Activated naive CD4-positive, alpha-beta T cell treated with anti-CD3 and anti-CD28 coated beads for 36 hours (primary cell): ENCODE data around the gene WNT7A. TPM values are rescaled to one million over a fixed set of nuclear protein-coding genes. Genes with fewer than 3 reads are reported as not detected.
A peak's percentile ranks its signal among the peaks of the same experiment; 100 is the strongest.

ENCODE experiments used
- CTCF ChIA-PET: fragments of 350-600 bp; sonication (Branson Sonifier 250); formaldehyde crosslinking; loops from one replicate; lab custom pipeline; 2021; ENCODE audit warnings: antibody characterized with exemption; lab: Charles Lee
- DNase-seq: peaks from one replicate; pipeline ENCODE4 v3.0.0-alpha.2; 2020
- H3K27ac Mint-ChIP-seq: one replicate; pipeline ENCODE4 v1.8.0; 2021; ENCODE audit warnings: mild to moderate bottlenecking, mixed read lengths
- H3K27me3 Mint-ChIP-seq: one replicate; pipeline ENCODE4 v1.8.0; 2021; ENCODE audit warnings: low read depth, mixed read lengths
- H3K36me3 Mint-ChIP-seq: one replicate; pipeline ENCODE4 v1.8.0; 2021; ENCODE audit warnings: low read depth, mixed read lengths
- H3K4me1 Mint-ChIP-seq: one replicate; pipeline ENCODE4 v1.8.0; 2021; ENCODE audit warnings: low read depth, mixed read lengths
- H3K4me3 Mint-ChIP-seq: one replicate; pipeline ENCODE4 v1.8.0; 2021; ENCODE audit warnings: mild to moderate bottlenecking, moderate library complexity, mixed read lengths
- H3K9me3 Mint-ChIP-seq: one replicate; pipeline ENCODE4 v1.8.0; 2021; ENCODE audit warnings: mixed read lengths
- intact Hi-C: fragments of 100-400 bp; cut with micrococcal nuclease; formaldehyde crosslinking; loops from one replicate; pipeline ENCODE4 v1.15.1; 2023
- total RNA-seq, 2 experiments: library from RNA; stranded (reverse); gene quantifications; one replicate each; pipeline ENCODE4 v1.2.3, GENCODE V29; 2021

The WNT7A gene
- total RNA-seq, 2 experiments from 2014 or later: 0.07 to 0.10 TPM

- CTCF ChIA-PET: interaction anchor here (1.0 to 17.1 kb wide), 3 partner anchors 13 to 284 kb away, joined by 3 to 459 read pairs (median 4); partner anchors contain the start of gene XPC
- Mint-ChIP-seq H3K4me3 (no peak overlapping the region), H3K27ac (no peak overlapping the region), H3K4me1 (peaks cover 25% of the 10 kb centered on the region), H3K9me3 (peaks cover 15% of the 10 kb centered on the region), H3K36me3 (peaks cover 5% of the 10 kb centered on the region), H3K27me3 (no peaks in the 10 kb centered on the region)
- intact Hi-C loops: loop anchor here (2.0 to 5.0 kb wide), 2 partner anchors 412 to 539 kb away; partner anchors contain the start of gene HDAC11
- DNase-seq: no peak
Measured at GRCh38 chr3:13894096-13894806, 14.4 kb upstream of the WNT7A start.

GRCh38 chr3:13892304-13892703 lies 12.4 kb upstream of the WNT7A start:
- Mint-ChIP-seq H3K27ac (peak overlapping the region; percentile 83), H3K9me3 (peaks cover 3% of the 10 kb centered on the region), H3K27me3 (no peaks in the 10 kb centered on the region), H3K36me3 (no peaks in the 10 kb centered on the region), H3K4me1 (peaks cover 25% of the 10 kb centered on the region), H3K4me3 (no peak overlapping the region)
- intact Hi-C loops: loop anchor here (5.0 kb wide), 1 partner anchor 410 kb away; the partner anchor contains the start of gene HDAC11
- CTCF ChIA-PET: interaction anchor here (3.4 to 17.1 kb wide), 2 partner anchors 12 to 237 kb away, joined by 23 to 459 read pairs; partner anchors contain the start of gene WNT7A
- DNase-seq: no peak

GRCh38 chr3:13891492-13892073 lies 11.7 kb upstream of the WNT7A start:
- CTCF ChIA-PET: interaction anchor here (3.4 to 17.1 kb wide), 2 partner anchors 11 to 237 kb away, joined by 23 to 459 read pairs; partner anchors contain the start of gene WNT7A
- Mint-ChIP-seq H3K4me3 (no peak overlapping the region), H3K27me3 (no peaks in the 10 kb centered on the region), H3K9me3 (peaks cover 3% of the 10 kb centered on the region), H3K36me3 (no peaks in the 10 kb centered on the region), H3K4me1 (peaks cover 25% of the 10 kb centered on the region), H3K27ac (peak overlapping the region; percentile 83)
- peak; percentile 34 for DNase-seq
- intact Hi-C loops: loop anchor here (5.0 kb wide), 1 partner anchor 409 kb away; the partner anchor contains the start of gene HDAC11

- Mint-ChIP-seq H3K4me1 (peaks cover 22% of the 10 kb centered on the region), H3K27ac (peak overlapping the region; percentile 83), H3K4me3 (no peak overlapping the region), H3K27me3 (no peaks in the 10 kb centered on the region), H3K9me3 (peaks cover 3% of the 10 kb centered on the region), H3K36me3 (no peaks in the 10 kb centered on the region)
- intact Hi-C loops: loop anchor here (5.0 kb wide), 1 partner anchor 409 kb away; the partner anchor contains the start of gene HDAC11
- no peak for DNase-seq
- CTCF ChIA-PET: interaction anchor here (3.4 to 17.1 kb wide), 2 partner anchors 10 to 236 kb away, joined by 23 to 459 read pairs; partner anchors contain the start of gene WNT7A
Measured at GRCh38 chr3:13891017-13891392, 11.1 kb upstream of the WNT7A start.

- Mint-ChIP-seq H3K4me1 (peaks cover 20% of the 10 kb centered on the region), H3K36me3 (no peaks in the 10 kb centered on the region), H3K4me3 (no peak overlapping the region), H3K27me3 (no peaks in the 10 kb centered on the region), H3K27ac (peak overlapping the region; percentile 83), H3K9me3 (peaks cover 3% of the 10 kb centered on the region)
- CTCF ChIA-PET: interaction anchor here (0.6 to 17.1 kb wide), 3 partner anchors 10 to 407 kb away, joined by 3 to 459 read pairs (median 23); partner anchors contain the start of gene WNT7A
- intact Hi-C loops: loop anchor here (5.0 kb wide), 1 partner anchor 408 kb away; the partner anchor contains the start of gene HDAC11
- DNase-seq: peak; percentile 72
Measured at GRCh38 chr3:13890377-13891016, 10.6 kb upstream of the WNT7A start.

- H3K4me3 Mint-ChIP-seq: no peak overlapping the region
- CTCF ChIA-PET: interaction anchor here (0.6 to 17.1 kb wide), 5 partner anchors 8 to 802 kb away, joined by 3 to 459 read pairs (median 3); partner anchors contain the start of gene WNT7A
- intact Hi-C loops: no loop called here
- H3K27ac Mint-ChIP-seq: no peak overlapping the region
- H3K9me3 Mint-ChIP-seq: peaks cover 3% of the 10 kb centered on the region
- no peaks in the 10 kb centered on the region for H3K36me3 Mint-ChIP-seq
- no peak for DNase-seq
- peaks cover 20% of the 10 kb centered on the region for H3K4me1 Mint-ChIP-seq
- H3K27me3 Mint-ChIP-seq: no peaks in the 10 kb centered on the region
Measured at GRCh38 chr3:13888576-13888975, 8.7 kb upstream of the WNT7A start.

- intact Hi-C loops: no loop called here
- DNase-seq: no peak
- Mint-ChIP-seq H3K9me3 (peaks cover 3% of the 10 kb centered on the region), H3K4me1 (peaks cover 20% of the 10 kb centered on the region), H3K27ac (no peak overlapping the region), H3K27me3 (no peaks in the 10 kb centered on the region), H3K36me3 (no peaks in the 10 kb centered on the region), H3K4me3 (no peak overlapping the region)
- CTCF ChIA-PET: interaction anchor here (0.6 to 17.1 kb wide), 5 partner anchors 9 to 801 kb away, joined by 3 to 459 read pairs (median 6); no protein-coding TSS in a partner anchor
Measured at GRCh38 chr3:13887495-13888300, 7.8 kb upstream of the WNT7A start.

GRCh38 chr3:13886593-13887129 lies 6.8 kb upstream of the WNT7A start:
- Mint-ChIP-seq H3K4me3 (no peak overlapping the region), H3K9me3 (no peaks in the 10 kb centered on the region), H3K27me3 (peaks cover 2% of the 10 kb centered on the region), H3K27ac (no peak overlapping the region), H3K4me1 (peaks cover 14% of the 10 kb centered on the region), H3K36me3 (no peaks in the 10 kb centered on the region)
- intact Hi-C loops: no loop called here
- DNase-seq: no peak
- CTCF ChIA-PET: interaction anchor here (0.6 to 17.1 kb wide), 6 partner anchors 10 to 782 kb away, joined by 3 to 459 read pairs (median 5); no protein-coding TSS in a partner anchor

- peaks cover 4% of the 10 kb centered on the region for H3K4me1 Mint-ChIP-seq
- CTCF ChIA-PET: interaction anchor here (0.7 to 17.1 kb wide), 17 partner anchors 9 to 390 kb away, joined by 3 to 459 read pairs (median 3); no protein-coding TSS in a partner anchor
- no peak overlapping the region for H3K27ac Mint-ChIP-seq
- intact Hi-C loops: loop anchor here (1.0 kb wide), 1 partner anchor 228 kb away; no protein-coding TSS in a partner anchor
- peaks cover 7% of the 10 kb centered on the region for H3K27me3 Mint-ChIP-seq
- H3K4me3 Mint-ChIP-seq: no peak overlapping the region
- DNase-seq: no peak
- no peaks in the 10 kb centered on the region for H3K9me3 Mint-ChIP-seq
- no peaks in the 10 kb centered on the region for H3K36me3 Mint-ChIP-seq
Measured at GRCh38 chr3:13885704-13886010, 5.8 kb upstream of the WNT7A start.

- intact Hi-C loops: loop anchor here (1.0 kb wide), 1 partner anchor 228 kb away; no protein-coding TSS in a partner anchor
- no peaks in the 10 kb centered on the region for H3K36me3 Mint-ChIP-seq
- no peak overlapping the region for H3K4me3 Mint-ChIP-seq
- H3K4me1 Mint-ChIP-seq: no peaks in the 10 kb centered on the region
- H3K9me3 Mint-ChIP-seq: no peaks in the 10 kb centered on the region
- CTCF ChIA-PET: interaction anchor here (0.7 to 17.1 kb wide), 18 partner anchors 8 to 389 kb away, joined by 3 to 459 read pairs (median 4); no protein-coding TSS in a partner anchor
- H3K27me3 Mint-ChIP-seq: peaks cover 7% of the 10 kb centered on the region
- H3K27ac Mint-ChIP-seq: no peak overlapping the region
- peak; percentile 84 for DNase-seq
Measured at GRCh38 chr3:13884851-13885703, 5.2 kb upstream of the WNT7A start.
